ENCODE measurements around the gene KRT9. TPM values are rescaled to one million over a fixed set of nuclear protein-coding genes. Genes with fewer than 3 reads are reported as not detected.

The KRT9 gene
- total and polyA plus RNA-seq, 2 of the 13 experiments (the other 11 are each of a cell fraction or from before 2014, with no cell fraction given), result not detected

- no TSS peak for BruUV-seq (replicated peaks)
- ChIA-PET POLR2A (interaction anchor here (1.0 to 3.3 kb wide), 7 partner anchors 9 to 628 kb away, joined by 3 to 19 read pairs (median 3); no protein-coding TSS in a partner anchor), CTCF (ENCODE audit: low intra/inter-chr PET ratio, low total read pairs) (interaction anchor here (0.9 kb wide), 1 partner anchor 19 kb away, joined by 3 read pairs; no protein-coding TSS in a partner anchor)
- H3K27ac ChIP-seq (ENCODE audit: extremely low read length, insufficient read depth, low read length), result peak overlapping the region; percentile 7
- H2AFZ ChIP-seq (ENCODE audit: low read length), result no peak overlapping the region
- peak; percentile 85 for DNase-seq (ENCODE audit: low spot score)
- H3K9ac ChIP-seq (ENCODE audit: insufficient read depth, low read depth, low read length), result peak overlapping the region; percentile 33
- H3K27me3 ChIP-seq (ENCODE audit: control insufficient read depth in 1 of 2, insufficient read depth in 2 of 2, low read length in 2 of 2), result peaks cover 0 to 3% of the 10 kb centered on the region in 2 experiments; a peak in 1 of 5 replicates
- no peak for FAIRE-seq
- H3K4me2 ChIP-seq (ENCODE audit: low read depth, low read length), result peak overlapping the region; percentile 84
- no peaks in the 10 kb centered on the region for H3K9me3 ChIP-seq (ENCODE audit: low read length)
- peak overlapping the region in 1 of 3 experiments; percentile 84; a peak in 1 of 6 replicates for H3K4me3 ChIP-seq (replicated peaks in 1 of 3; ENCODE audit: insufficient read depth in 1 of 3, low read depth in 2 of 3, low read length in 3 of 3)
- 1% methylated on average over 6 of the region's 8 CpGs for WGBS (ENCODE audit: low lambda C conversion rate)
- H4K20me1 ChIP-seq (ENCODE audit: insufficient read depth, low read length), result no peaks in the 10 kb centered on the region
- peaks cover 7% of the 10 kb centered on the region for H3K79me2 ChIP-seq (ENCODE audit: insufficient read depth, low read length)
- ATAC-seq, result peak; percentile 53
- in situ Hi-C loops (cut with HindIII; ENCODE audit: extremely low pct_ligation_motif_present, low pct_unique_long_range_greater_than_20kb) (no loop called here), intact Hi-C loops (cut with micrococcal nuclease; ENCODE audit: unreplicated experiment) (loop anchor here (10.0 kb wide), 1 partner anchor 116 kb away; no protein-coding TSS in a partner anchor)
- H3K36me3 ChIP-seq (replicated peaks in 1 of 2; ENCODE audit: control insufficient read depth in 1 of 2, insufficient read depth in 2 of 2, low read length in 2 of 2), result no peaks in the 10 kb centered on the region
- peaks cover 56% of the 10 kb centered on the region for H3K4me1 ChIP-seq (ENCODE audit: insufficient read depth, low read length)
- TF ChIP-seq ZMAT5 (CRISPR knock-in tag; IDR thresholded peaks at IDR 0.05; ENCODE audit: borderline replicate concordance, low read depth) (no peak), TBX2 (CRISPR knock-in tag; IDR thresholded peaks at IDR 0.05; ENCODE audit: borderline replicate concordance) (0 out of 2 replicates have a peak, but pooled peaks have one; percentile 7), RAD51 (IDR thresholded peaks at IDR 0.05; ENCODE audit: borderline replicate concordance) (no peak), ZNF709 (CRISPR knock-in tag; IDR thresholded peaks at IDR 0.05) (no peak), ZNF788 (CRISPR knock-in tag; IDR thresholded peaks at IDR 0.05; ENCODE audit: borderline replicate concordance) (no peak), ZC3H13 (CRISPR knock-in tag; IDR thresholded peaks at IDR 0.05) (no peak), SAP130 (CRISPR knock-in tag; IDR thresholded peaks at IDR 0.05; ENCODE audit: low read depth) (peak; percentile 26; the same call in 1 of the 2 replicates), NCOR1 (IDR thresholded peaks at IDR 0.05; ENCODE audit: borderline replicate concordance, low read length) (0 out of 2 replicates have a peak, but pooled peaks have one; percentile 51), IRX3 (CRISPR knock-in tag; IDR thresholded peaks at IDR 0.05; ENCODE audit: borderline replicate concordance, low read depth) (no peak), ZFX (CRISPR knock-in tag; IDR thresholded peaks at IDR 0.05; ENCODE audit: low read depth) (peak; percentile 31; the same call in 1 of the 2 replicates), ELF4 (CRISPR knock-in tag; IDR thresholded peaks at IDR 0.05; ENCODE audit: borderline replicate concordance) (no peak), ZNF841 (CRISPR knock-in tag; IDR thresholded peaks at IDR 0.05; ENCODE audit: borderline replicate concordance) (no peak), EP300 (IDR thresholded peaks at IDR 0.05; ENCODE audit: low read depth in 2 of 2, low read length in 2 of 2) (peak in 1 of 2 experiments; percentile 35; a peak in 1 of 4 replicates), EP300 (CRISPR knock-in tag; IDR thresholded peaks at IDR 0.05; ENCODE audit: borderline replicate concordance) (no peak), FOSL1 (CRISPR knock-in tag; IDR thresholded peaks at IDR 0.05; ENCODE audit: borderline replicate concordance) (peak; percentile 16; the same call in 1 of the 2 replicates), NCOA5 (CRISPR knock-in tag; IDR thresholded peaks at IDR 0.05) (no peak), CREB3 (CRISPR knock-in tag; IDR thresholded peaks at IDR 0.05) (no peak), SP1 (IDR thresholded peaks at IDR 0.05) (no peak), SP1 (CRISPR knock-in tag; IDR thresholded peaks at IDR 0.05) (no peak), ZNF563 (CRISPR knock-in tag; IDR thresholded peaks at IDR 0.05) (no peak), MIER2 (CRISPR knock-in tag; IDR thresholded peaks at IDR 0.05) (no peak), ZSCAN20 (CRISPR knock-in tag; IDR thresholded peaks at IDR 0.05; ENCODE audit: borderline replicate concordance) (no peak), SMAD1 (CRISPR knock-in tag; IDR thresholded peaks at IDR 0.05; ENCODE audit: borderline replicate concordance, low read depth) (no peak), RARA (CRISPR knock-in tag; IDR thresholded peaks at IDR 0.05) (no peak)
These were observed 41.5 kb downstream of the KRT9 start for GRCh38 chr17:41530062-41531048.

Measured in HepG2 (cell line).